ENCODE data around the gene AKT2.
"Not testable (repeated sequence)": the region's sequence is repeated elsewhere in the genome, so short reads cannot be mapped to it uniquely, and the experiment has no call there.

Gene AKT2
- 144 to 220 reads per million in 2 donors for total RNA-seq

DNA sequence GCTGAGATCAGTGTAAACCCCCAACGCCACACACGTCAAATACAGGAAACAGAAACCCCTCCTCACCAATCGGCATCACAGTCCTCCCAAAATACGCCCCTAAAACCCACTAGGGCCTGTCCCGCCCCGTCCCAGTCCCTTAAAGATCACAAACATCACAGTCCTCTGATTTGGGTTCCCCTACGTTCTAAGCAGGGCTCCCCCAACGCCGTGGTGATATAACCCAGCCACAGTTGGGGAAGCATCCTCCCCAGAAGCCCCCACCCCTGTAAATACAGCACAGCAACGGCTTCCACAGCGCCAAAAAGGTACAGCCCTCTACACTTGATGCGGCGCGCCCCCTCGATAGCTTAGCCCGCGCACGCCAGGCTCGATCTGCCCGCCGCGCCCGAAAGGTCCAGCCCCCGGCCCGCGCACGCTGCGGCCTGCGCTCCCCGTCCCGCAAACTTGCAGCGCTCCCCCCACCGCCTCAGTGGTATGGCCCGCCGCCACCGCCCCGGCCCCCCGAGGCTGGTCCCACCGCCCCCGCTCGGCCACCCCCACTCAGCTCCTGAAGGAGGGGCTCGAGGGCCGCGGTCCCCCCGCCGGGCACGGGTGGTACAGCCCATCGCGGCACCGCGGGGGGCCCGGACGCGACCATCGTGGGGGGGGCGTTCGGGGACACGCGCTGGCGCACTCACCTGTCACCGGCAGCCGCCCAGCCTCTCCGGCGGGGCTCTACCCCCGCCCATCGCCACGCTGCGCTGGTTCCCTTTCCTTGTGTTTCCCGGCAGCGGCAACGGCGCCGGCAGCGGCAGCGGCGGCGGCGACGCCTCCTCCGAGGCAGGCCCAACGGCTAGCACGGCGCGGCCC is at the start of gene AKT2:
TSS of gene AKT2 (minus strand) at position 845 of the 852 bp plus-strand sequence. CDS start 20,078 bp downstream, outside the sequence.
- DNase-seq, result peak; percentile 36 to 76 (median 61)

DNA sequence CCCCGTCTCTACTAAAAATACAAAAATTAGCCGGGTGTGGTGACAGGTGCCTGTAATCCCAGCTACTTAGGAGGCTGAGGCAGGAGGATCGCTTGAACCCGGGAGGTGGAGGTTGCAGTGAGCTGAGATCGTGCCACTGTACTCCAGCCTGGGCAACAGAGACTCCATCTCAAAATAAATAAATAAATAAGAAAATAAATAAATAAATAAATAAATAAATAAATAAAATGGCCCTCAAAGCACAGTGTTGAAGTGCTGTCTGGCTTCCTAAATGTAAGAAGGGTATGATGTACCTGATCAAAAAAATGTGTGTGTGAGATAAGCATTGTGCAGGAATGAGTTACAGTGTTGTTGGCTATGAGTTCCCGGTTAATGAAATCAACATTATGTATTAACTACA is 47.9 kb upstream of the AKT2 start:
- DNase-seq, result not testable (repeated sequence)

DNA sequence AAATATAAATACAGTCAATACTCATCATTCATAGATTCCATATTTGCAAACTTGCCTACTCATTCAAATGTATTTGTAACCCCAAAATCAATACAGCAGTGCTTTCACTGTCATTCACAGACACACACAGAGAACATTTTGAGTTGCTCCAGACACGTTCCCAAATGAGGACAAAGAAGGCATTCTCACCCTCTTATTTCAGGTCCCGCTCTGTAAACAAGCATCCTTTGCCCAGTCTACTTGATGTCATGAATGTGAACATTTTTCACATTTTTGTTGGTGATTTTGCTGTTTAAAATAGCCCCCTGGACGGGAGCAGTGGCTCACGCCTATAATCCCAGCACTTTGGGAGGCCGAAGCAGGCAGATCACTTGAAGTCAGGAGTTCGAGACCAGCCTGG is 47.5 kb upstream of the AKT2 start:
- DNase-seq, result no peak

DNA sequence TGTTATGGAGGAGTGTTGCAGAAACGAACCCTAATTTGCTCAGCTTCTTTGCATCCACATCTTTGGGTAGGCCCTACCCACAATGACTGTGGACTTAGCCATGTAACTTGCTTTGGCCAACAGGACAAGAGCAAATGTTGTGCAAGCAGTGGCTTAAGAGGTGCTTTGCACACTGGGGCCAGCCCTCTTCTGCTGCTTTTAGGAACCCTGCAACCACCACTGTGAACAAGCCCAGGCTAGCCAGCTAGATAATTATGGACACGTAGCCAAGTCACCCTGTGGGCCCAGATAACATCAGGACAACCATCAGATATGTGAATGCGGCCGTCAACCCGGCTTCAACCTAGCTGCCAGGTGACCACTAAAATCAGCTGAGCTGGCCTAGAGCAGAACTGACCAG is 45.9 kb upstream of the AKT2 start:
- no peak for DNase-seq

DNA sequence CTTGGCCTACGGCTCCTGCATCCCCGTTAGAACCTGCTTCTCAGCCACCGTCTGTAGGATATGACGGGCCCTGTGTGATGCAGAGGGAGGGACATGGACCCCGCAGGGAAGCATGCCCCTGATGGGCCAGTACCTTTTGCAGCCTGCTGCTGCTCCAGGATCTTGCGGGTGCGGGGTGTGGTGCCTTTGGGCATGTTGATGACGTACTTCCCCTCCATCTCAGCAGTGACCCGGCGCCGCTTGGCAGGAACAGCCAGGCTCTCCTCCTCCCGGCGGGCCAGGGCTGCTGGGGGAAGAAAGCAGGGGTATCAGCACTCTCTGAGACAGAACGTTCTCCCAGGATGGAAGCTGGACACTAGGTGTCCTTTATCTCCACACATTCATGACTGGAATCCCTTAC is 41.1 kb upstream of the AKT2 start:
- no peak for DNase-seq

DNA sequence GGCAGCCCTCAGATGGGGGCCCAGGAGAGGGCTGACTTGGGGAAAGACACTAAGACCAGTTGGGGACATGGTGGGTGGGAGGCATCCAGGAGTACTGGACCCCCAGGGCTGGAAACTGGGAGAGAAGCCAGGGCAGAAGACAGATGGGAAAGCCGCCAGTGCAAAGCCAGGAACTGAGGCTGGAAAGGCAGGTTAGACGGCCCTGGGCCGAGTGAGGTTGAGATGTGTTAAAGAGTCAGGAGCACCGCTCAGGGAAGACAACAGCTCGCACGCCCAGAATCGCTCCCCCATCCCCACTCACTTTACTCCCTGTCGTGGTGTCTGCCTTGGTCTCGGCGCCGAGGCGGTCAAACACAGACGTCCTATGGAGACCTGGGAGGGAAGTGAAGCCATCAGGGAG is 38.6 kb upstream of the AKT2 start:
- DNase-seq, result no peak

DNA sequence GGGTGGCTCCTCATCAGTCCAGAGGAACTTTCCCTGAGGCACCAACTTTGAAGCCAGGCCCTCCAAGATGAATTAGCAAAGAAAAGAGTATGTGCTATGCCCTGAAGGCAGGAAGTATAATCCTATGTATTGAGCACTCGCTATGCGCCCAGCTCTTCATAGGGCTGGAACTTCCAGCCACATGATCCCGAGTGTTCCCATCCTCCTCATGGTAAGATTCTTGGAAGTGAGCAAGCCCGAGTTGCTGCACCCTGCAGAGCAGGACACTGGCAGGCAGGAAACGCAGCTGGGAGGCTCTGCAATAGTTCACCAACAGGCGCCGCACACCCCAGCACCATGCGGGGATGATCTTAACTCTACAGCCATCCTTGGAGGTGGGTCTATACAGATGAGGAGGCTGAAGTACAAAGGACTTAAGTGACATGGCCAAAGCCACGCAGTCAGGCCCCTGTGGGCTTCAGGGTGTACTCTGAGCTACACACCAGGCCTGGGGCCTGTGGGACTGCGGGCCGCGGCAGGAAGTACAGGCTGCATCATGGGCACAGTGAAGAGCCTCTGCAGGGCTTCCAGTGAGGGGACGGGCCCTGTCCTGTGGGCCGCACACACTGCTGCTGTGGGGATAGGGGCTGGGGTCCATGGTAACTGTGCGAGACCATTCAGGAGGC is 37.9 kb upstream of the AKT2 start:
- no peak for DNase-seq

DNA sequence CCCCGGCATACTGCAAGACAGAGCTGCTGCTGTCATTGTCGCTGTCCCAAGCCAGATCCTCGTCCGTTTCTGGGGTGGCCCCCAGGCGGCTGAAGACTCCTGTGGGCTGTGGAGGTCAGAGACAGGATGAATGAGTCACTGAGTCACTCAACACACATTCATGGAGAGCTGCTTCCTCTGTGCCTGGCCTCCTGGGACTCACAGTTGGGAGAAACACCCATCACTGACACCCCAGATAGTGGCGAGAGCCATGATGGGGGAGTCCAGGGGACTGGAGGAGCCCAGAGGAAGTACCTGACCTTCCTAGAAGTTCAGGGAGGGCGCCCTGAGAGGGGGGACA is 37.1 kb upstream of the AKT2 start:
- DNase-seq, result no peak

DNA sequence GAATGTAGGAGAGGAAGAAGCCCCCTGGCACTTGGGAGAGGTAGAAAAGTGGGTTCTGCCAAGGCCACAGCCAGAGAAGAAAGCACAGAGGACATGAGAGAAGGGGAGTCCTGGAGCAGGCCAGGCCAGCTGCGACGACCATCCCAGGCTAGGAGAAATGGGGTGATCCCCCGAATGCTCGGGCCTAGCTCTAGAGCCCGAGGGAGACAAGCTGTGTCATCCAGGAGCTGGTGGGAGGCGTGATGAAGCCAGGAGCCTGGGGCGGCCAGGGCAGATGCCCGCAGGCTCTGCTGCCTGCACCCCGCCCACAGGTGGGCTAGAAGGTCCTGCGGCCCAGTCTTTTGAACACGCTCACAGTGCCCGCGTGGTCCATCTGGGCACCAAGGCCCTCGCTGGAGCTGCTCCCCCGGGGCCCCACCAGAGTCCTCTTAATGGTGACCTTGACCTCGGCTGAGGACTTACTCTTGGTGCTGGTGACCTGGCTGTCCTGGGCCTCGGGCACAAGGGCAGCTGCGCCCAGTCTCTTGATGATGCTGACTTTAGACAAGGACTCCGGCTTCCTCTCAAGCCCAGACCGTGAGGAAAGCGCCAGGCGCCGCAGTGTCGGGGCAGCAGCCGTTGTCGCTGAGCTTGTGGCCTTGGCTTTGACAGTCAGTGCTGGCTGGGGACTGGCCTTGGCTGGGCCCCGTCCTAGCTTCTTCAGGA is 36.6 kb upstream of the AKT2 start:
- DNase-seq, result no peak

DNA sequence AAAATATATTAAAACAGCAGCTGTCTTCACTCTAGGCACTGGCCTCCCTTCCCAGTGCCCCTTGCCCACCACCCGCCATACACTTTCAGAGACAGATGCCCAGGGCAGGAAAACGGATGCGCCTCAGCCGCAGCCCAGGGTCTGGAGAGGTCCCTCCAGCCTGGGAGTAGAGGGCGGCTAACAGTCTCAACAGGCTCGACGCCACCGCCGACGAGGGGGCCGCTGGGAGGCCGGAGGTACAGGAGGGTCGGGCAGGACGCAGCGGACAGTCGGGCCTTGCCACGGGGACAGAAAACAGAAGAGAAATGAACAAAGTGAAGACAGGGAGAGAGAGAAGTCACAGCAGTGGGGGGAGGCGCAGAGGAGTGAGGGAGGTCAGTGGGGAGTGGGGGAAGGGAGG is 35.9 kb upstream of the AKT2 start:
- no peak for DNase-seq

DNA sequence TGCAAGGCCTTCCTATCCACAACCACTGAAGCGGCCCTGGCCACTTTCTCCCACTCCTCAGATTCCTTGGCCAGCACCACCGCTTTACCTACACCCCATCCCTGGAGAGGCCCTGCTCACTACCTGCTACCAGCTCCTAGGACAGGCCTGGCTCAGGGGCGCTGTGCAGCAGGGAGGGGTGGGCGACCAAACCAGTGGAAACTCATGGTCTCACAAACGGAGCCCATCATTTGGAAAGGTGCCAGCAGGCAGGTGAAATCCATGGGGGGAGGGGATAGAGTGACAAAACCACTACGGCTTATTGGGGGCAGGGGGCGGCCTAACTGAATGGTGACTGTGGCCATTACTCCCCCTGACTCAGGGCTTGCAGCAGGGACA is 35.4 kb upstream of the AKT2 start:
- no peak for DNase-seq

DNA sequence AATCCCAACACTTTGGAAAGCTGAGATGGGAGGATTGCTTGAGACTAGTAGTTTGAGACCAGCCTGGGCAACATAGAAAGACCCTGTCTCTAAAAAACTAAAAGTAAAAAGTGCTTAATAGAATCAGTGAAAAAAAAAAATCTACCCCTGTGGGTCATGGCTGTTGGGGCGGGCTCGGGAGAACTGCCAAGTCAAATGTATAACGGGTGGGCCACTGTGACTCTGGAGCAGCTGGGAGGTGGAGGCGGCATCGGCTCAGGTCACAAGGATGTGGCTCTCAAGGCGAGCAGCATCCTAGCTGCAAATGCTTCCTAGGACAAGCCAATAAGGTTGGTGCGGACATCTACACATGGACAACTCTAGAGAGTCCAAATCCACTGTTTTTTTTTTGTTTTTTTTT is 32.2 kb upstream of the AKT2 start:
- no peak for DNase-seq

DNA sequence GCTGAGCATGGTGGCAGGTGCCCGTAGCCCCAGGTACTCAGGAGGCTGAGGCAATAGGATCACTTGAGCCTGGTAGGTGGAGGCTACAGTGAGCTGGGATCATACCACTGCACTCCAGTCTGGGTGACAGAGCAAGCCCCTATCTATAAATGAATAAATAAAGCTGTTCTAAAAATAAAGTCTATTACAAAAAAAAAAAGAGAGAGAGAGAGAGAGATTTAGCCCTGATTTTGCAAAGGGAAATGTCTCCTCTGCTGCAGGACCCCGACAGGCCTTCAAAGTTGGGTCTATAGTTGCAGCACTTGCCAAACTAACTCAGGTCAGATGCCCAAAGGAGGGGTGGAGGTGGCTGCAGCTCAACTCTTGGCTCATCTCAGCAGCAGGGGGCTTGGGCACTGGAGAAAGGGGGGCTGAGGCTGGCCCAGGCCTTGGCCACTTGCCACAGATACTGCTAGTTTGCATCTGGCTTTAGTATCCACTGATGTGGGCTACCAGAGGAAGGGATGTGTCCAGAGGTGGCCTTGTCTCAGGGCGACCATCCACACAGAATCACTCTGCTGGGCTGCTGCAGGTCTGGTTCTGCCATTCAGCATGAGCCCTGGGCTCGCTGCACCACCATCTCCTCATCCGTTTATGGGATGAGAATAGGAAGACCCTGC is 30.8 kb upstream of the AKT2 start:
- no peak for DNase-seq

DNA sequence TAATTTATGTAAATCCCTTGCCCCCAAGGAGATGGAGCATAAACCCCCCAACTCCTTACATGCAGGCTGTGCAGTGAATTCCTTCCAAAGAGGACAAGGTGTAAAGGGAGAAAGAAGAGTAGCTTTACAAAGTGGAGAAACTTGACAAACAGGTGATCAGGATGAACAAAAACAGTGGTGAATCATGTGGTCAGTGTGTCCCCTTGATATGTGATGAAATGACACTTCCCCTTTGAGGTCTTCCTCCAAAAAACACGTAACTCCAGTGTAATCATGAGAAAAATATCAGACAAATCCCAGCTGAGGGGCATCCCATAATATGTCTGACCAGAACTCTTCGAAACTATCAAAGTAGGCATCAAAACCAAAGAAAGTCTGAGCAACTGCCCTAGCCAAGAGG is 29.5 kb upstream of the AKT2 start:
- no peak for DNase-seq

DNA sequence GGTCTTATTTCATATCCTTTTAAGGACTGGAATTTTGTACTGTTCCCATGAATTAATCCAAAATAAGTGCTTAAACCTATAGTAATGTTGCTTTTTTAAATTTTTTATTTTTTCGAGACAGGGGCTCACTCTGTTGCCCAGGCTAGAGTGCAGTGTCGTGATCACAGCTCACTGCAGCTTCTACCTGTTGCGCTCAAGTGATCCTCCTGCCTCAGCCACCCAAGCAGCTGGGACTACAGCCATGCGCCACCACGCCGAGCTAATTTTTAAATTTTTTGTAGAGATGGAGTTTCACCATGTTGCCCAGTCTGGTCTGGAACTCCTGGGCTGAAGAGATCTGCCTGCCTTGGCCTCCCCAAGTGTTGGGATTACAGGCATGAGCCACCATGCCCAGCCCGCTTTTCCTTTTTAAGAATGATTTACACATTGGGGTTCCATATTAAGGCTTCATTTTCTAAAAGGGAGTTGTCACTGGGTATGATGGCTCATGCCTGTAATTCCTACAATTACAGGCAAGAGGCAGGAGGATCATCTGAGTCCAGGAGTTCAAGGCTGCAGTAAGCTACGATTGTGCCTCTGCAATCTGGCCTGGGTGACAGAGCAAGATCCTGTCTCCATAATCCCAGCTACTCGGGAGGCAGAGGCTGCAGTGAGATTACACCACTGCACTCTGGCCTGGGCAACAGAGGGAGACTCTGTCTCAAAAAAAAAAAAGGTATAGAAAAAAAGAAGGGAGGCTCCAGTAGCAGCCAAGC is 28.3 kb upstream of the AKT2 start:
- no peak for DNase-seq

DNA sequence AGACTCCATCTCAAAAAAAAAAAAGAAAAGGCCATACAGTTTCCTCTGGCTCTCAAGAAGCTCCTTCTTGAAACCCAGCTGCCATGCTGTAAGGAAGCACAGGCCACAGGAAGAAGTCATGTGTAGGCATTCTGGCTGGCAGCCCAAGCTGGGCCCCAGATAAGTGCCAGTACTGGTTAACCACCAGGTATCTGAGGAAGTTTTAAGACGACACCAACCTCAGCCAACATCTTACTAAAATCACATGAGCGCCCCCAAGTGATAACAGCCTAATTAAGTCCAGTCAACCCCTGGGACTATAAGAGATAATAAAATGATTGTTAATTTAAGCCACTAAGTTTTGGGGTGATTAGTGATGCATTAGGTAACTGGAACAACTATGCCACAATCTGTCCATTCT is 27.4 kb upstream of the AKT2 start:
- peak in 1 of 5 experiments; percentile 64 for DNase-seq

DNA sequence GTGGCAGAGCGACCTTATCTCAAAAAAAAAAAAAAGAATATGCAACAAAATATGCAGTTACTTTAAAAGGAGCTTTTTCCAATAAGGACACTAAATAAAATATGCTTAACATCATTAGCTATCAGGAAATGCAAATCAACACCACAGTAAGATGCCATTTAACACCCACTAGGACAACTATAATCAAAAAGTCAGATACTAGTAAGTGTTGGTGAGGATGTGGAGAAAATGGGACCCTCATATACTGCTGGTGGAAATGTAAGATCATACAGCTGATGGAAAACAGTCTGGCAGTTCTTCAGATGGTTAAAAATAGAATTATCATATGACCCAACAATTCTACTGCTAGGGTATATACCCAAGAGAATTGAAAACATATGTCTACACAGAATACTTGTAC is 24.5 kb upstream of the AKT2 start:
- no peak for DNase-seq

DNA sequence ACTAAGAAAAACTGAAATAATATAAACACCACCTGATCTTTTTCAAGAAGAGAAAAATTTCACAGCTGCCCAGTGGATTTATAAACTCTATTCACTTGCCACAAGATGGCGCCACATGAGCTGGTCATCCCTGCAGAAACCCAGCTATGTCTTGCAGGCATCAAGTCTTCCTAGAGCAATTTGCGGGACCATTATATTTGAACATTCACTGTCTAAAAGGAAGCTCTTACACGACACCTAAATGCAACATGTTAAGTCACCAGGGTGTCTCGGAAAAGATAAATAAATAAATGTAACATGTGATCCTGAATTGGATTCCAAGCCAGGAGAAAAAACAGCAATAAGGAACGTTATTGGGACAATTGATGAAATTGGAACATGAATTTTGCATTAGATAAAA is 20.3 kb upstream of the AKT2 start:
- peak in 4 of 5 experiments; percentile 37 to 86 (median 50) for DNase-seq

DNA sequence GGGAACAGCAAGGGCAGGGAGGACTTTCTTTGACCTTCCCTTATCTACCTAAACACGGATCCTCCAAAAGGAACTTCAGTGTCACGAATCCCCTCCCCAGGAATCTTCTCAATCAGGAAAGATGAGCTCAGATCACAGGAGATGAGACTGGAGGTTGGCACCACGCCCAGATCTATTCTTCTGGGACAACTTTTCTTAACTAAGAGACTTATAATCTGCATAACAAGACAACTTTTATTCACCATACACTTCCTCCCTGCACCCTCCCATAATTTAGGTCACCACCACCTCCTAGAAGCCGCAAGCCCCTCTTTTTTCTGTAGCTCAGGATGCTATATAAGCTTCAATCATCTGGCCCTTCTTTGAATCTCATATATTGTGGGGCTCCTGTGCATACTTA is 19.2 kb upstream of the AKT2 start:
- no peak for DNase-seq

DNA sequence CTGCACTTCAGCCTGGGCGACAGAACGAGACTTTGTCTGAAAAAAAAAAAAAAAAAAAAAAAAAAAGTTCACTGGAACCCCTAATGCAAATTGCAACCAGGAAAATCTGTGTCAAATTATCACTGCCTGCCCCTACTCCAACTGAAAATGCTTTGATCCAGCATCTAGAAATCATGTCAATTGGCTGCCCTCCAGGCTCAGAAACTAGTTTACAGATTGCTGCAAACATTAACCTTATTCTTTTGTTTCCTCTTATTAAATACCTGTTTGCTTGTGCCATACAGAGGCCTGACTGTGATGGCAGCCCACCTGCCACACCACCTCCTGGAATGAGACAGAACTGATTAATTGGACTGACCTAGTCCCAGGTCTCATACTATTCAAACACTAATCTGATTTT is 18.6 kb upstream of the AKT2 start:
- no peak for DNase-seq

DNA sequence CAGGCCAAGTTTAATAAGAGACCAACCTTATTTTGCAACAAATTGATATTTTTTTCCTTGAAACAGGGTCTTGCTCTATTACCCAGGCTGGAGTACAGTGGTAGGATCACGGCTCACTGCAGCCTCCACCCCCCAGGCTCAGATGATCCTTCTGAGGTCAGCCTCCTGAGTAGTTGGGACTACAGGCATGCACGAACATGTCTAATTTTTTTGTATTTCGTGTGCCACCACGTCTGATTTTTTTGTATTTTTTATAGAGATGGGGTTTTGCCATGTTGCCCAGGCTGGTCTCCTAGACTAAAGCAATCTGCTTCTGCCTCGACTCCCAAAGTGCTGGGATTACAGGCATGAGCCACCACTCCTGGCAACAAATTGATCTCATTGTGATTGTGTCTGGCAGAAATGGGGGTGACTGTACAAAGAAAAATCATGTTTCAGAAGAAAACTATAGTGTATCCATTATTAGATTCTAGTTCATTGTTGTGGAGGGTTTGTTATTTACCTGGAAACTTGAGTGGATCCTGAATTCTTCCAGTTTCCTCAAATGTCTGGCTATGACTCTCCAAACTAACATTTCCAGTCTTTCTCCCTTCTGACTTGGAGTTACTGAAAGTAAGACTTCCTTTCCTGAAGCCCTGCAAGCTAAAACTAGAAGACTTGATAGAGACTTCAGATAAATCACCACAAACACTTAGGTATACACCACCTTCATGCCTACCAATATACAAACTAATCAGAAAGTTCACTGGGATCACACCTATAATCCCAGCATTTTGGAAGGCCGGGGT is 17.3 kb upstream of the AKT2 start:
- no peak for DNase-seq

DNA sequence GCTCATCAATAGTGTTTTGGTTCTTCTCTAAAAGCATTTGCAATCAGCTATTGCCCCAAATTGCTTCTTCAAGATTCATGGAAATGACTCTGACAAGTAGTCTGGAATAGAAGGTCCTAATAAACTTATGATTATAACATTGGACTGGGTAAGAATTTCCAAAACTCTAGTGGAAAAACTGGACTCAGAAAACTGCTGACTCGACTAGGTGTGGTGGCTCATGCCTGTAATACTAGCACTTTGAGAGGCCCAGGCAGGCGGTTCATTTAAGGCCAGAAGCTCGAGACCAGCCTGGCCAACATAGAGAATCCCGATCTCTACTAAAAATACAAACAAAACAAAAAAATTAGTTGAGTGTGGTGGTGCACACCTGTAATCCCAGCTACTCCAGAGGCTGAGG is 15.5 kb upstream of the AKT2 start:
- no peak for DNase-seq
